Measurements from ENCODE around the gene MMP23B. TPM values are rescaled to one million over a fixed set of nuclear protein-coding genes. Genes with fewer than 3 reads are reported as not detected.

Gene MMP23B
- polyA plus RNA-seq, 1 donor from 2014 or later, result 0.98 TPM

GRCh38 chr1:1623631-1624442 is 8.1 kb upstream of the MMP23B start:
- H3K36me3 ChIP-seq (ENCODE audit: insufficient read depth, low read length), result peaks cover 3% of the 10 kb centered on the region
- H3K27ac ChIP-seq (ENCODE audit: low read length), result no peak overlapping the region
- no peak for TF ChIP-seq SMC3 (conservative IDR thresholded peaks at IDR 0.05; ENCODE audit: poor library complexity)
- no peak for TF ChIP-seq POLR2AphosphoS5 (IDR thresholded peaks at IDR 0.05)
- no peak for TF ChIP-seq CTCF (IDR thresholded peaks at IDR 0.05; ENCODE audit: poor library complexity, severe bottlenecking)
- TF ChIP-seq REST (IDR thresholded peaks at IDR 0.05; ENCODE audit: borderline replicate concordance), result no peak
- no peak for TF ChIP-seq MXI1 (conservative IDR thresholded peaks at IDR 0.05; ENCODE audit: poor library complexity, severe bottlenecking)
- no peak for TF ChIP-seq EZH2 (IDR thresholded peaks at IDR 0.05; ENCODE audit: borderline replicate concordance, insufficient read depth, low read length, poor library complexity, severe bottlenecking)
- no peak for TF ChIP-seq EP300 (conservative IDR thresholded peaks at IDR 0.05; ENCODE audit: poor library complexity, severe bottlenecking)
- no peak for TF ChIP-seq RAD21 (conservative IDR thresholded peaks at IDR 0.05)
- no peak for TF ChIP-seq TAF1 (IDR thresholded peaks at IDR 0.05; ENCODE audit: low read depth)
- no peak overlapping the region for H3K9ac ChIP-seq (ENCODE audit: low read length)
- no peaks in the 10 kb centered on the region for H3F3A ChIP-seq (ENCODE audit: insufficient read depth, low read length, poor library complexity, severe bottlenecking)
- no peaks in the 10 kb centered on the region for H4K20me1 ChIP-seq (ENCODE audit: insufficient read depth)
- no peaks in the 10 kb centered on the region for H3K79me2 ChIP-seq (replicated peaks; ENCODE audit: insufficient read depth, low read length)
- no peaks in the 10 kb centered on the region for H3K9me3 ChIP-seq (ENCODE audit: low read length)
- H2AFZ ChIP-seq (ENCODE audit: low read depth, low read length), result no peak overlapping the region
- no peaks in the 10 kb centered on the region for H3K9me2 ChIP-seq (ENCODE audit: insufficient read depth, low read length)
- H3K4me2 ChIP-seq (ENCODE audit: low read length), result no peak overlapping the region
- no peaks in the 10 kb centered on the region for H3K27me3 ChIP-seq (ENCODE audit: insufficient read depth, low read depth, low read length)
- no peak overlapping the region for H3K4me3 ChIP-seq (ENCODE audit: low read length)

- Histone ChIP-seq H2AFZ (ENCODE audit: low read depth, low read length) (no peak overlapping the region), H3F3A (ENCODE audit: insufficient read depth, low read length, poor library complexity, severe bottlenecking) (no peaks in the 10 kb centered on the region), H3K4me2 (ENCODE audit: low read length) (no peak overlapping the region), H3K27me3 (ENCODE audit: insufficient read depth, low read depth, low read length) (no peaks in the 10 kb centered on the region), H3K27ac (ENCODE audit: low read length) (no peak overlapping the region), H3K36me3 (ENCODE audit: insufficient read depth, low read length) (peaks cover 3% of the 10 kb centered on the region), H4K20me1 (ENCODE audit: insufficient read depth) (no peaks in the 10 kb centered on the region), H3K9me2 (ENCODE audit: insufficient read depth, low read length) (no peaks in the 10 kb centered on the region), H3K4me3 (ENCODE audit: low read length) (no peak overlapping the region), H3K9me3 (ENCODE audit: low read length) (no peaks in the 10 kb centered on the region), H3K79me2 (replicated peaks; ENCODE audit: insufficient read depth, low read length) (no peaks in the 10 kb centered on the region), H3K9ac (ENCODE audit: low read length) (no peak overlapping the region)
- TF ChIP-seq TAF1 (IDR thresholded peaks at IDR 0.05; ENCODE audit: low read depth) (no peak), EZH2 (IDR thresholded peaks at IDR 0.05; ENCODE audit: borderline replicate concordance, insufficient read depth, low read length, poor library complexity, severe bottlenecking) (no peak), POLR2AphosphoS5 (IDR thresholded peaks at IDR 0.05) (no peak), CTCF (IDR thresholded peaks at IDR 0.05; ENCODE audit: poor library complexity, severe bottlenecking) (no peak), REST (IDR thresholded peaks at IDR 0.05; ENCODE audit: borderline replicate concordance) (no peak), RAD21 (conservative IDR thresholded peaks at IDR 0.05) (no peak), SMC3 (conservative IDR thresholded peaks at IDR 0.05; ENCODE audit: poor library complexity) (no peak), MXI1 (conservative IDR thresholded peaks at IDR 0.05; ENCODE audit: poor library complexity, severe bottlenecking) (no peak), EP300 (conservative IDR thresholded peaks at IDR 0.05; ENCODE audit: poor library complexity, severe bottlenecking) (no peak)
These were observed 7.2 kb upstream of the MMP23B start for GRCh38 chr1:1624443-1625403.
